Measurements from ENCODE around the gene FAIM.

DNA sequence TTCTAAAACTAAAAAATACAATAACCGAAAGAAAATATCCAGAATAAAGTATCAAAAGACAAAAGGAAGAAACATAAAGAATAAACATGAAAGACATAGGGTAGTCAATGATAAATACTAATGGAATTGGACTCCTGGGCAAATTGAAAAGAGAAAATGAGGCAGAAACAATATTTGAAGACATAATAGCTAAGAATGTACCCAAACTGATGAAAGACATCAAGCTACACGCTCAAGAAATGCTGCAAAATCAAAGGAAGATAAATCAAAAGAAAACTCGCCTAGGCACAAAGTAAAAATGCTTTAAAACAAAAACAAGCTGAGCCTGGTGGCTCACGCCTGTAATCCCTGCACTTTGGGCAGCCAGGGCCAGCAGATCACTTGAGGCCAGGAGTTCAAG, 49.4 kb upstream of the FAIM start:
- TF ChIP-seq, protein P1, sequence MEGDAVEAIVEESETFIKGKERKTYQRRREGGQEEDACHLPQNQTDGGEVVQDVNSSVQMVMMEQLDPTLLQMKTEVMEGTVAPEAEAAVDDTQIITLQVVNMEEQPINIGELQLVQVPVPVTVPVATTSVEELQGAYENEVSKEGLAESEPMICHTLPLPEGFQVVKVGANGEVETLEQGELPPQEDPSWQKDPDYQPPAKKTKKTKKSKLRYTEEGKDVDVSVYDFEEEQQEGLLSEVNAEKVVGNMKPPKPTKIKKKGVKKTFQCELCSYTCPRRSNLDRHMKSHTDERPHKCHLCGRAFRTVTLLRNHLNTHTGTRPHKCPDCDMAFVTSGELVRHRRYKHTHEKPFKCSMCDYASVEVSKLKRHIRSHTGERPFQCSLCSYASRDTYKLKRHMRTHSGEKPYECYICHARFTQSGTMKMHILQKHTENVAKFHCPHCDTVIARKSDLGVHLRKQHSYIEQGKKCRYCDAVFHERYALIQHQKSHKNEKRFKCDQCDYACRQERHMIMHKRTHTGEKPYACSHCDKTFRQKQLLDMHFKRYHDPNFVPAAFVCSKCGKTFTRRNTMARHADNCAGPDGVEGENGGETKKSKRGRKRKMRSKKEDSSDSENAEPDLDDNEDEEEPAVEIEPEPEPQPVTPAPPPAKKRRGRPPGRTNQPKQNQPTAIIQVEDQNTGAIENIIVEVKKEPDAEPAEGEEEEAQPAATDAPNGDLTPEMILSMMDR (IDR thresholded peaks at IDR 0.05), result no peak
- TF ChIP-seq RAD21 (conservative IDR thresholded peaks at IDR 0.05 in 1 of 2, IDR thresholded peaks at IDR 0.05 in 1 of 2) (no peak), POLR2A (IDR thresholded peaks at IDR 0.05; ENCODE audit: low read length) (no peak), GATA3 (IDR thresholded peaks at IDR 0.05; ENCODE audit: borderline replicate concordance) (no peak), HDAC2 (IDR thresholded peaks at IDR 0.05) (no peak)
- TF ChIP-seq, protein P2, sequence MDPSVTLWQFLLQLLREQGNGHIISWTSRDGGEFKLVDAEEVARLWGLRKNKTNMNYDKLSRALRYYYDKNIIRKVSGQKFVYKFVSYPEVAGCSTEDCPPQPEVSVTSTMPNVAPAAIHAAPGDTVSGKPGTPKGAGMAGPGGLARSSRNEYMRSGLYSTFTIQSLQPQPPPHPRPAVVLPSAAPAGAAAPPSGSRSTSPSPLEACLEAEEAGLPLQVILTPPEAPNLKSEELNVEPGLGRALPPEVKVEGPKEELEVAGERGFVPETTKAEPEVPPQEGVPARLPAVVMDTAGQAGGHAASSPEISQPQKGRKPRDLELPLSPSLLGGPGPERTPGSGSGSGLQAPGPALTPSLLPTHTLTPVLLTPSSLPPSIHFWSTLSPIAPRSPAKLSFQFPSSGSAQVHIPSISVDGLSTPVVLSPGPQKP (IDR thresholded peaks at IDR 0.05; ENCODE audit: low read depth, low read length), result no peak
